Measurements from ENCODE around the gene SHISA9. TPM values are rescaled to one million over a fixed set of nuclear protein-coding genes. Genes with fewer than 3 reads are reported as not detected.

SHISA9 gene
- total RNA-seq, 1 donor from 2014 or later = 5.3 TPM

DNA sequence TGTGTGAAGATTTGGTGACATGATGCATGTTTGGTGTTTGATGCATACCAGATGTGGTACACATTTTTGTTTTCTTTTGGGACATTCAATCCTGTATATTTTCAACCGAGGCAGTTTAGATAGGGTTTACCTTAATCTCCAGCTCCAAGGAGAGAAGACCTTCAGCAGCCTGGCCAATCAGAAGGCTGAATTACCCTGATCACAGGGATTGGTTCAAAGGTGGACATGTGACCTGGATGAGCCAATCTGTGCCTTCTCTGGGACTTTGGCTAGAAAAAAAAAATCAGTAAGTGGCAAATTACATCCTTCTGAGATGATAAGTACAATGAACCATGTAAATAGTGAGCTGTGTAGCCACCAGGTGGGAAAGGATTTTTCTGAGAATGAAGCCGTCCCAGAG lies 205.1 kb downstream of the SHISA9 start:
- DNase-seq (ENCODE audit: extremely low spot score, unreplicated experiment) = no peak
- H3K4me3 Mint-ChIP-seq = no peak overlapping the region
- no peak overlapping the region for H3K27ac Mint-ChIP-seq
- no peaks in the 10 kb centered on the region for H3K27me3 Mint-ChIP-seq
- TF ChIP-seq CTCF (conservative IDR thresholded peaks at IDR 0.05) = no peak
- no peaks in the 10 kb centered on the region for H3K4me1 Mint-ChIP-seq (ENCODE audit: unreplicated experiment)
- H3K9me3 Mint-ChIP-seq = peaks cover 7% of the 10 kb centered on the region
- no peaks in the 10 kb centered on the region for H3K36me3 Mint-ChIP-seq

GRCh38 chr16:13108126-13108525 lies 206.7 kb downstream of the SHISA9 start:
- Mint-ChIP-seq H3K27me3 (no peaks in the 10 kb centered on the region), H3K36me3 (no peaks in the 10 kb centered on the region), H3K9me3 (peaks cover 7% of the 10 kb centered on the region), H3K4me3 (no peak overlapping the region), H3K4me1 (ENCODE audit: unreplicated experiment) (no peaks in the 10 kb centered on the region), H3K27ac (no peak overlapping the region)
- no peak for DNase-seq (ENCODE audit: extremely low spot score, unreplicated experiment)
- TF ChIP-seq CTCF (conservative IDR thresholded peaks at IDR 0.05) = no peak

DNA sequence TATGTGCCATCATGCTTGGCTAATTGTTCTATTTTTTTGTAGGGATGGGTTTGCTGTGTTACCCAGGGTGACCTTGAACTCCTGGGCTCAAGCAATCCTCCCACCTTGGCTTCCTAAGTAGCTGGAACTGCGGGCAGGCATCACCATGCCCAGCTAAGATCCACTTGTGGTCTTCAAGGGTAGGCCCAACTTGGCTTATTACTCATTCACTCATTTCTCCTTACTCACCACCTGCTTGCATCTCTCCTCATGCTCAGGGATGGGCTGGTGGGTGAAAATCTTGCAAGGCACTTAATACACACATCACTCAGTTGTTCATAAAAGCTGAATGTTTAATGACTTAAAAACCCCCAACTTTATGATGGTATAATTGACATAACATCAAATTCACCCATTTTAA lies 207.8 kb downstream of the SHISA9 start:
- TF ChIP-seq CTCF (conservative IDR thresholded peaks at IDR 0.05) = no peak
- H3K4me1 Mint-ChIP-seq (ENCODE audit: unreplicated experiment) = no peaks in the 10 kb centered on the region
- H3K9me3 Mint-ChIP-seq = no peaks in the 10 kb centered on the region
- no peaks in the 10 kb centered on the region for H3K36me3 Mint-ChIP-seq
- H3K27ac Mint-ChIP-seq = no peak overlapping the region
- no peak overlapping the region for H3K4me3 Mint-ChIP-seq
- no peak for DNase-seq (ENCODE audit: extremely low spot score, unreplicated experiment)
- no peaks in the 10 kb centered on the region for H3K27me3 Mint-ChIP-seq

GRCh38 chr16:13110124-13110796 lies 208.9 kb downstream of the SHISA9 start:
- no peak overlapping the region for H3K4me3 Mint-ChIP-seq
- H3K27ac Mint-ChIP-seq = no peak overlapping the region
- no peaks in the 10 kb centered on the region for H3K27me3 Mint-ChIP-seq
- TF ChIP-seq CTCF (conservative IDR thresholded peaks at IDR 0.05) = no peak
- DNase-seq (ENCODE audit: extremely low spot score, unreplicated experiment) = no peak
- no peaks in the 10 kb centered on the region for H3K9me3 Mint-ChIP-seq
- no peaks in the 10 kb centered on the region for H3K4me1 Mint-ChIP-seq (ENCODE audit: unreplicated experiment)
- H3K36me3 Mint-ChIP-seq = no peaks in the 10 kb centered on the region

DNA sequence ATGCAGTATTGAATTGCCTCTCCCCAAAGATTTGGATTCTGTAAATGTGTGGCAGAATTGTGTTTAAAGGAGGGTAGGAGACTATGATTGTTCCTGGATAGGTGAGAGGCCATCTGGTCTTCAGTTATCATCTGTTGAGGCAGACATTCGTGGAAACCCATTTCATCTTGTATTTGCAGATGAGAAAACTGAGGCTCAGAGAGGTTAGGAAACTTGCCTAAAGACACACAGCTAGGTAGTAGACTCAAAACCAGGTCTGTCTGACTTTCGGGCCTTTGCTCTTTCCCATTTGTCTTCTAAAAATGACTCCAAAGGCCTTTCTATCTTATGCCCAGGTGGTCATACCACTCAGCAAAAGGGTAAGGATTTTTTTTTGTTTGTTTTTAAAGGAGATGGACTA lies 210.3 kb downstream of the SHISA9 start:
- Mint-ChIP-seq H3K36me3 (no peaks in the 10 kb centered on the region), H3K27me3 (no peaks in the 10 kb centered on the region), H3K4me3 (no peak overlapping the region), H3K27ac (no peak overlapping the region), H3K9me3 (no peaks in the 10 kb centered on the region), H3K4me1 (ENCODE audit: unreplicated experiment) (no peaks in the 10 kb centered on the region)
- TF ChIP-seq CTCF (conservative IDR thresholded peaks at IDR 0.05) = no peak
- DNase-seq (ENCODE audit: extremely low spot score, unreplicated experiment) = no peak

DNA sequence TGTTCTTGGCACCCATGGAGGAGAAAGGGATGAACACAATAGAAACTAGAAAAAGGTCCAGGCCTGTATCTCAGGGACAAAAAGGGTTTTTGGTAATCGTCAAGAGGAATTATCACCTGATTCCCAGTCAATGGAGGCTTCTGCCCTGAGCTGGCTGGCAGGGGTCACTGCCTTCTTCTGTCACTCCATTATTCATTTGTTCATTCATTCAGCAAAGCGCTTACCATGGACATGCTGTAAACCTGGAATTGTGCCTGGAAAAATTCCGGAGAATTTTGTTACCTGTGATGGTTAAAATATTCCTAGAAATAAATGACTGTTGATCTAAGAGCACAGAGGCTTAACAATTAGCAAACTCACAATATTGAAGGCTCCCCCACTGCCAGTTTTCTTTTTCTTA lies 212.3 kb downstream of the SHISA9 start:
- no peak overlapping the region for H3K4me3 Mint-ChIP-seq
- no peaks in the 10 kb centered on the region for H3K27me3 Mint-ChIP-seq
- H3K36me3 Mint-ChIP-seq = no peaks in the 10 kb centered on the region
- no peaks in the 10 kb centered on the region for H3K9me3 Mint-ChIP-seq
- H3K4me1 Mint-ChIP-seq (ENCODE audit: unreplicated experiment) = no peaks in the 10 kb centered on the region
- H3K27ac Mint-ChIP-seq = no peak overlapping the region
- no peak for DNase-seq (ENCODE audit: extremely low spot score, unreplicated experiment)
- TF ChIP-seq CTCF (conservative IDR thresholded peaks at IDR 0.05) = no peak

Measured in type B pancreatic cell (in vitro differentiated cells).